Testis (tissue), 3 donors: ENCODE measurements around the gene KCNK4. TPM values are rescaled to one million over a fixed set of nuclear protein-coding genes. Genes with fewer than 3 reads are reported as not detected.

ENCODE experiments used
- DNase-seq: peaks from one replicate; pipeline ENCODE4 v3.0.0-alpha.2; 2019
- H3K27ac ChIP-seq, 2 donors: fragments of 200-600 bp; sonication (generic); one replicate each; pipeline ENCODE4 v1.5.1; 2019
- H3K27me3 ChIP-seq: fragments of 200-600 bp; sonication (generic); one replicate; pipeline ENCODE4 v1.5.1; 2019
- H3K36me3 ChIP-seq: fragments of 200-600 bp; sonication (generic); one replicate; pipeline ENCODE4 v1.5.1; 2017; ENCODE audit warnings: low read depth; ENCODE audit errors: missing control alignments
- H3K4me1 ChIP-seq: fragments of 200-600 bp; sonication (generic); one replicate; pipeline ENCODE4 v1.5.1; 2019
- H3K4me3 ChIP-seq, 2 donors: fragments of 200-600 bp; sonication (generic); one replicate each; pipeline ENCODE4 v1.5.1; 2017 to 2019
- H3K9me3 ChIP-seq: fragments of 200-600 bp; sonication (generic); one replicate; pipeline ENCODE4 v1.5.1; 2017
- POLR2A ChIP-seq: fragments of 450-650 bp; IDR thresholded peaks from one replicate; pipeline ENCODE4 v1.6.1; 2017; ENCODE audit warnings: antibody characterized with exemption, mild to moderate bottlenecking, moderate library complexity
- WGBS, 2 donors: methylation state at CpG; one replicate each; pipeline ENCODE4 v1.1.5; 2018; 5-methylcytosine and 5-hydroxymethylcytosine counted together
- intact Hi-C: fragments of 100-400 bp; cut with DNase I; formaldehyde crosslinking; loops from one replicate; pipeline ENCODE4 v1.15.1; 2023; ENCODE audit warnings: low total_unique reads
- polyA plus RNA-seq: library from polyadenylated mRNA; stranded (reverse); fragments of 350-450 nt; fragmentation: Illumina TruSeq; extraction: RNeasy Lipid Tissue Mini Kit (QIAGEN cat#74804); gene quantifications from one replicate; pipeline ENCODE4 v1.2.3, GENCODE V29; 2014; ENCODE audit warnings: low read depth, low replicate concordance; ENCODE audit not compliant: insufficient read depth
- total RNA-seq, 2 donors: library from RNA; depleted of rRNA; stranded (reverse); fragments of >200 nt; gene quantifications; one replicate each; pipeline ENCODE4 v1.2.3, GENCODE V29; 2016
- TF ChIP-seq, protein P1 (sequence below), 3 experiments: fragments of 450-650 bp in 2 of 3; fragments of 200-600 bp in 1 of 3; sonication (generic) in 1 of 3; IDR thresholded peaks; one replicate each; pipeline ENCODE4 v1.5.1; 2016 to 2019; ENCODE audit warnings: antibody characterized with exemption in 3 of 3, mild to moderate bottlenecking in 2 of 3, moderate library complexity in 1 of 3

KCNK4 gene
- total and polyA plus RNA-seq, 3 donors from 2014 or later: 0.24 TPM; not detected in 2

DNA sequence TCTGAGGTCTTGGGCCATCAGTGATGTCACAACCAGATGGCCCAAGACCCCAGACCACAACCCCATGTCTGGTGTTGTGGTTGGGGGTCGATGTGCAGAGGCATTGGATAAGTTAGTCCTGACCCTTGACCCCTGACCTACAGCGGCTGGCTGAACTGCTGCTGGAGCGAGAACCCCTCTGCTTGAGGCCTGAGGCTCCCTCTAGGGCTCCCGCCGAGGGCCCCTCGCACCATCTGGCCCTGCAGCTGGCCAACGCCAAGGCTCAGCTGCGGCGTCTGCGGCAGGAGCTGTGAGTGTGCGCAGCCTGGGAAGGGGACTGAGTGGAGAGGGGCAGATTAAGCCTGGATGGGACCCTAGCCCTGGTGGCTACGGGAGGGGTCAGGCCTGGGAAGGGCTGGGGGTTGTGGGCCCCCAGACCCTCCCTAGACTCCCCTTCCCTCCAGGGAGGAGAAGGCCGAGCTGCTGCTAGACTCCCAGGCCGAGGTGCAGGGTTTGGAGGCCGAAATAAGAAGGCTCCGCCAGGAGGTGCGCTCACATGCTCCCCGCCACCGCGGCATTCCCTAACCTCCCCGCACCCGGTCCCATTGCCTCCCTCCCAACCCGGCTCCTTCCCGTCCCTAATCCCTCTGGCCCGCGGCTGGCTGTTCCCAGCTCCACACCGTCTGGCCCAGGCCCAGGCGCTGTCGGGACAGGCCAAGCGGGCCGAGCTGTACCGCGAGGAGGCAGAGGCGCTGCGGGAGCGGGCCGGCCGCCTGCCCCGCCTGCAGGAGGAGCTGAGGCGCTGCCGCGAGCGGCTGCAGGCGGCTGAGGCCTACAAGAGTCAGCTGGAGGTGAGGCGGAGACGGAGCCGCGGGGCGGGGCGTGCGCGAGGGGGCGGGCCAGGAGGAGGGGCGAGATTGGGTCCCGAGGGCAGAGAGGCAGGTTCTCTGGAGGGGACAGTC is 51.0 kb downstream of the KCNK4 start:
- intact Hi-C loops: no loop called here
- TF ChIP-seq, protein P1, sequence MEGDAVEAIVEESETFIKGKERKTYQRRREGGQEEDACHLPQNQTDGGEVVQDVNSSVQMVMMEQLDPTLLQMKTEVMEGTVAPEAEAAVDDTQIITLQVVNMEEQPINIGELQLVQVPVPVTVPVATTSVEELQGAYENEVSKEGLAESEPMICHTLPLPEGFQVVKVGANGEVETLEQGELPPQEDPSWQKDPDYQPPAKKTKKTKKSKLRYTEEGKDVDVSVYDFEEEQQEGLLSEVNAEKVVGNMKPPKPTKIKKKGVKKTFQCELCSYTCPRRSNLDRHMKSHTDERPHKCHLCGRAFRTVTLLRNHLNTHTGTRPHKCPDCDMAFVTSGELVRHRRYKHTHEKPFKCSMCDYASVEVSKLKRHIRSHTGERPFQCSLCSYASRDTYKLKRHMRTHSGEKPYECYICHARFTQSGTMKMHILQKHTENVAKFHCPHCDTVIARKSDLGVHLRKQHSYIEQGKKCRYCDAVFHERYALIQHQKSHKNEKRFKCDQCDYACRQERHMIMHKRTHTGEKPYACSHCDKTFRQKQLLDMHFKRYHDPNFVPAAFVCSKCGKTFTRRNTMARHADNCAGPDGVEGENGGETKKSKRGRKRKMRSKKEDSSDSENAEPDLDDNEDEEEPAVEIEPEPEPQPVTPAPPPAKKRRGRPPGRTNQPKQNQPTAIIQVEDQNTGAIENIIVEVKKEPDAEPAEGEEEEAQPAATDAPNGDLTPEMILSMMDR (IDR thresholded peaks at IDR 0.05): peak in 2 of 3 experiments; percentile 25 to 34
- TF ChIP-seq POLR2A: no peak
- H3K9me3 ChIP-seq: no peaks in the 10 kb centered on the region
- WGBS, 2 donors: 16% methylated on average over 22 to 55 of the region's 55 CpGs
- H3K4me1 ChIP-seq: peaks cover 12% of the 10 kb centered on the region
- peak overlapping the region; percentile 19 to 68 for H3K27ac ChIP-seq
- H3K36me3 ChIP-seq: no peaks in the 10 kb centered on the region
- H3K27me3 ChIP-seq: no peaks in the 10 kb centered on the region
- H3K4me3 ChIP-seq: peak overlapping the region; percentile 13 to 53
- peak; percentile 86 for DNase-seq

DNA sequence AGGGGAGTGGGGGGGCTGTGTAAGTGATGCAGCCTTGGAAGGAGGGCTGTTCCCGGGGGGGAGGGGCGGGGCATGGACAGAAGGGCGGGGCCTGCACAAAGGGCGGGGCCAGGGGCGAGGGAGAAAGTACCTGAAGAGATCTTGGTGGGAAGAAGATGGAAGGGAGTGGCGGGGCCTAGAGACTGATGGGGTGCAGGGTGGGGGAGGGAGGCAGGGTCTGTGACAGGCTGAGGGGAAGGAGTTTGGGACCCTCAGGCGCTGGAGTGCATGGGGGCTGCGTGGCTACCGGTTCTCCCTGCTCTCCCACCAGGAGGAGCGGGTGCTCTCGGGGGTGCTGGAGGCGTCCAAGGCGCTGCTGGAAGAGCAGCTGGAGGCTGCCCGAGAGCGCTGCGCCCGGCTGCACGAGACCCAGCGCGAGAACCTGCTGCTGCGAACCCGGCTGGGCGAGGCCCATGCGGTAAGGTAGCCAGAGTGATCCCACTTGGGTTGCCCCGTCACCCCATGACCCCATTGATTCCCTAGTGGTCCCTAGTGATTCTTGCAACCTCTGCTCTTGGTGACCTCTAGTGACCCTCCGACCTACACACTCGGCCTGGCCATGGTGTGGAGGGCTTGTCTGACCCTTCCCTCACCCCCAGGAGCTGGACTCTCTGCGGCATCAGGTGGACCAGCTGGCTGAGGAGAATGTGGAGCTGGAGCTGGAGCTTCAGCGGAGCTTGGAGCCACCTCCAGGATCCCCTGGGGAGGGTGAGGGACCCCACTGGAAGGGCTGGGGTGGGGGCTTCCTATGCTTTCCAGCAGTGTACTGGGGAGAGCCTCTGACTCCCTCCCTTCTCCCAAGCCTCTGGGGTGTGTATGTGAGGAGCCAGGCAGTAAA is 52.0 kb downstream of the KCNK4 start:
- Histone ChIP-seq H3K4me3 (peak overlapping the region; percentile 13 to 53), H3K27ac (no peak overlapping the region), H3K9me3 (no peaks in the 10 kb centered on the region), H3K4me1 (peaks cover 12% of the 10 kb centered on the region), H3K36me3 (no peaks in the 10 kb centered on the region), H3K27me3 (no peaks in the 10 kb centered on the region)
- peak; percentile 43 for DNase-seq
- intact Hi-C loops: no loop called here
- TF ChIP-seq, protein P1 (IDR thresholded peaks at IDR 0.05): no peak
- TF ChIP-seq POLR2A: no peak
- 10 to 66% methylated on average over 6 to 29 of the region's 29 CpGs for WGBS, 2 donors

DNA sequence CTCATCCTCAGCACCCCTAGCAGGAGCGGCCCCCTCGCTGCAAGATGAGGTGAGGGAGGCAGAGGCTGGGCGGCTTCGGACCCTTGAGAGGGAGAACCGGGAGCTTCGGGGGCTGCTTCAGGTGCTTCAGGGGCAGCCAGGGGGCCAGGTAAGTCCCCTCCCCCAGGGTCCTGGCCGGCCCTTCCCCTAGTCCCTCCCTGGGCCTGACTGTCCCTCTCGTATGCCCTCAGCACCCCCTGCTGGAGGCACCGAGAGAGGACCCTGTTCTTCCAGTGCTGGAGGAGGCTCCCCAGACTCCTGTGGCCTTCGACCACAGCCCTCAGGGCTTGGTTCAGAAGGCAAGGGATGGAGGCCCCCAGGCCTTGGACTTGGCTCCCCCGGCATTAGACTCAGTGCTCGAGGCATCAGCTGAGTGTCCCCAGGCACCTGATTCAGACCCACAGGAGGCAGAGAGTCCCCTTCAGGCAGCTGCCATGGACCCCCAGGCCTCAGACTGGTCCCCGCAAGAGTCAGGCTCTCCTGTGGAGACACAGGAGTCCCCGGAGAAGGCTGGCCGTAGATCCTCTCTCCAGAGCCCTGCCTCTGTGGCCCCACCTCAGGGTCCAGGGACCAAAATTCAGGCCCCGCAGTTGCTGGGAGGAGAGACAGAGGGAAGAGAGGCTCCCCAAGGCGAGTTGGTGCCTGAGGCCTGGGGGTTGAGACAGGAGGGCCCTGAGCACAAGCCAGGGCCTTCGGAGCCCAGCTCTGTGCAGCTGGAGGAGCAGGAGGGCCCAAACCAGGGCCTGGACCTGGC is 52.9 kb downstream of the KCNK4 start:
- Histone ChIP-seq H3K27me3 (no peaks in the 10 kb centered on the region), H3K4me3 (no peak overlapping the region), H3K9me3 (no peaks in the 10 kb centered on the region), H3K36me3 (no peaks in the 10 kb centered on the region), H3K27ac (no peak overlapping the region), H3K4me1 (peaks cover 12% of the 10 kb centered on the region)
- intact Hi-C loops: no loop called here
- TF ChIP-seq POLR2A: no peak
- TF ChIP-seq, protein P1 (IDR thresholded peaks at IDR 0.05): peak in 1 of 3 experiments; percentile 8
- 82 to 100% methylated on average over 2 to 18 of the region's 18 CpGs for WGBS, 2 donors
- DNase-seq: no peak

DNA sequence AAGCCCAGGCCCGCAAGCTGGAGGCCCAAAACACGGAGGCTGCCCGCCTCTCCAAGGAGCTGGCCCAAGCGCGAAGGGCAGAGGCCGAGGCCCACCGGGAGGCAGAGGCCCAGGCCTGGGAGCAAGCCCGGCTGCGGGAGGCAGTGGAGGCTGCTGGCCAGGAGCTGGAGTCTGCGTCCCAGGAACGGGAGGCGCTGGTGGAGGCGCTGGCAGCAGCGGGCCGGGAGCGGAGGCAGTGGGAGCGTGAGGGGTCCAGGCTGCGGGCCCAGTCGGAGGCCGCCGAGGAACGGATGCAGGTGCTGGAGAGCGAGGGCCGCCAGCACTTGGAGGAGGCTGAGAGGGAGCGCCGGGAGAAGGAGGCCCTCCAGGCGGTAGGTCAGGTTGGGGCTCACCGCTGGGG is 53.7 kb downstream of the KCNK4 start:
- no peaks in the 10 kb centered on the region for H3K27me3 ChIP-seq
- H3K27ac ChIP-seq: no peak overlapping the region
- peaks cover 12% of the 10 kb centered on the region for H3K4me1 ChIP-seq
- intact Hi-C loops: no loop called here
- no peak overlapping the region for H3K4me3 ChIP-seq
- no peak for TF ChIP-seq POLR2A
- TF ChIP-seq, protein P1 (IDR thresholded peaks at IDR 0.05): no peak
- H3K9me3 ChIP-seq: no peaks in the 10 kb centered on the region
- 89 to 91% methylated on average over 18 to 28 of the region's 28 CpGs for WGBS, 2 donors
- H3K36me3 ChIP-seq: no peaks in the 10 kb centered on the region
- no peak for DNase-seq
